GM12878 (cell line): ENCODE data around the gene CLN3. TPM values are rescaled to one million over a fixed set of nuclear protein-coding genes. Genes with fewer than 3 reads are reported as not detected.

ENCODE experiments used
- ATAC-seq: fragments of 200-7000 bp; cut with Tn5 transposase; 3 replicates; pipeline ENCODE4 v1.9.1; 2020; ENCODE audit warnings: mild to moderate bottlenecking, moderate library complexity
- BruUV-seq: library from RNA; stranded (reverse); fragments of 400-500 nt; replicated peaks from 2 replicates; lab custom pipeline; 2021; lab: Mats Ljungman, UMichigan
- CTCF ChIA-PET: fragments of 300-600 bp; sonication (Branson Sonifier 250); formaldehyde crosslinking; extraction: SDS; loops from one replicate; lab custom pipeline; 2021; ENCODE audit warnings: inconsistent platforms; lab: Yijun Ruan, JAX
- POLR2A ChIA-PET: fragments of 350-600 bp; formaldehyde crosslinking; extraction: SDS; loops from one replicate; lab custom pipeline; 2021; ENCODE audit warnings: inconsistent platforms; lab: Charles Lee
- RAD21 ChIA-PET: fragments of 300-600 bp; sonication (Branson Sonifier 250); formaldehyde crosslinking; loops from one replicate; lab custom pipeline; 2023; ENCODE audit warnings: antibody characterized with exemption; ENCODE audit not compliant: unreplicated experiment; lab: Charles Lee
- SMC1A ChIA-PET: fragments of 300-600 bp; sonication (Branson Sonifier 250); formaldehyde crosslinking; loops from one replicate; lab custom pipeline; 2023; ENCODE audit not compliant: unreplicated experiment, uncharacterized antibody; lab: Charles Lee
- DNase-seq: peaks from one replicate; pipeline ENCODE4 v3.0.0-alpha.2; 2011; ENCODE audit warnings: low read depth, low spot score
- FAIRE-seq: peaks from 3 replicates; lab custom pipeline; 2011; peaks lifted over from hg19 to GRCh38; lab: Jason Lieb, UNC
- H2AFZ ChIP-seq: 2 replicates; pipeline ENCODE4 v1.6.0; 2011; ENCODE audit warnings: low read depth, low read length, control low read depth; ENCODE audit not compliant: control insufficient read depth
- H3K27ac ChIP-seq: 2 replicates; pipeline ENCODE4 v1.5.1; 2011; ENCODE audit warnings: control low read depth; ENCODE audit not compliant: control insufficient read depth, insufficient read depth
- H3K27me3 ChIP-seq, 2 experiments: replicated peaks in 1 of 2; 2 replicates each; pipeline versions ENCODE4 v1.6.0 to v1.6.1; 2011; ENCODE audit warnings: low read length in 1 of 2; ENCODE audit not compliant: control insufficient read depth in 2 of 2, insufficient read depth in 2 of 2
- H3K36me3 ChIP-seq, 2 experiments: 2 replicates each; pipeline ENCODE4 v1.5.1; 2011; ENCODE audit warnings: low read length in 1 of 2; ENCODE audit not compliant: control insufficient read depth in 2 of 2, insufficient read depth in 2 of 2
- H3K4me1 ChIP-seq: 2 replicates; pipeline ENCODE4 v1.6.1; 2011; ENCODE audit warnings: mild to moderate bottlenecking, low read length, moderate library complexity, mixed read lengths; ENCODE audit not compliant: control insufficient read depth, insufficient read depth
- H3K4me2 ChIP-seq: 2 replicates; pipeline ENCODE4 v1.6.0; 2011; ENCODE audit warnings: control low read depth; ENCODE audit not compliant: control insufficient read depth, insufficient read depth
- H3K4me3 ChIP-seq: fragments of 200-600 bp; sonication (generic); 2 replicates; pipeline ENCODE4 v1.5.1; 2016
- H3K79me2 ChIP-seq: 2 replicates; pipeline ENCODE4 v1.6.0; 2011; ENCODE audit warnings: low read length; ENCODE audit not compliant: control insufficient read depth, insufficient read depth
- H3K9ac ChIP-seq: 2 replicates; pipeline ENCODE4 v1.8.0; 2011; ENCODE audit warnings: low read length, control low read depth, mixed read lengths; ENCODE audit not compliant: control insufficient read depth, insufficient read depth
- H3K9me3 ChIP-seq: replicated peaks from 3 replicates; pipeline ENCODE4 v1.5.1; 2011; ENCODE audit warnings: mild to moderate bottlenecking, low read length; ENCODE audit not compliant: control insufficient read depth, insufficient read depth
- H4K20me1 ChIP-seq: 2 replicates; pipeline ENCODE4 v1.6.0; 2011; ENCODE audit not compliant: control insufficient read depth, insufficient read depth
- CHD1 ChIP-seq: IDR thresholded peaks from 2 replicates; pipeline ENCODE4 v1.6.1; 2012; ENCODE audit warnings: low read depth, low read length, improper control_type of control experiment
- CHD4 ChIP-seq: fragments of 200-600 bp; sonication (generic); IDR thresholded peaks from 2 replicates; pipeline ENCODE4 v1.6.1; 2016; ENCODE audit warnings: mild to moderate bottlenecking
- EED ChIP-seq: sonication (generic); IDR thresholded peaks from 2 replicates; pipeline ENCODE4 v1.6.1; 2016; ENCODE audit warnings: antibody characterized with exemption, low read depth
- MTA3 ChIP-seq: IDR thresholded peaks from 2 replicates; pipeline ENCODE4 v1.6.1; 2012; ENCODE audit warnings: low read length, inconsistent platforms, borderline replicate concordance
- MYC ChIP-seq: IDR thresholded peaks from 2 replicates; pipeline ENCODE4 v1.6.1; 2011; ENCODE audit warnings: mild to moderate bottlenecking, low read length, moderate library complexity, inconsistent platforms; ENCODE audit not compliant: insufficient read depth, insufficient replicate concordance, insufficient read length, severe bottlenecking
- RAD51 ChIP-seq: fragments of 450-650 bp; IDR thresholded peaks from 2 replicates; pipeline ENCODE4 v1.6.1; 2016; ENCODE audit warnings: moderate library complexity, mild to moderate bottlenecking, inconsistent platforms
- TCF3 ChIP-seq: IDR thresholded peaks from 2 replicates; pipeline ENCODE4 v1.6.1; 2012; ENCODE audit warnings: low read depth, mild to moderate bottlenecking, low read length, borderline replicate concordance; ENCODE audit not compliant: insufficient read depth
- WGBS: methylation state at CpG from one replicate; pipeline ENCODE4 v1.1.6; 2016; ENCODE audit warnings: low lambda C conversion rate; ENCODE audit not compliant: insufficient replicate concordance, insufficient coverage; ENCODE audit errors: missing lambda C conversion rate; 5-methylcytosine and 5-hydroxymethylcytosine counted together
- in situ Hi-C: fragments of 300-500 bp; cut with MboI; formaldehyde crosslinking; loops from 9 replicates; pipeline ENCODE4 v1.14.3; 2018; ENCODE audit warnings: mixed read lengths
- intact Hi-C: fragments of 100-400 bp; cut with micrococcal nuclease; formaldehyde crosslinking; loops from one replicate; pipeline ENCODE4 v1.14.2; 2022; ENCODE audit not compliant: unreplicated experiment
- polyA plus RNA-seq, 11 experiments: library from polyadenylated mRNA; depleted of rRNA in 4 of 11; unstranded in 6 of 11; stranded (reverse) in 5 of 11; fragments of >200 nt; fragmentation: Nextera tagmentation in 4 of 11; fragmentation: Illumina TruSeq in 1 of 11; extraction: Ambion mirVana in 4 of 11; extraction: Trizol in 1 of 11; gene quantifications; 1 replicate in 1 of 11; 2 replicates in 10 of 11; pipeline versions ENCODE4 v1.2.1 to v1.2.3, GENCODE V29; 2011 to 2016; ENCODE audit warnings: inconsistent platforms in 2 of 11, missing spikeins in 2 of 11, low read depth in 1 of 11
- total RNA-seq, 4 experiments: library from RNA; depleted of rRNA in 3 of 4; stranded (reverse); fragments of >200 nt in 3 of 4; fragmentation: Illumina TruSeq in 1 of 4; extraction: Trizol in 1 of 4; gene quantifications; 2 replicates each; pipeline versions ENCODE4 v1.2.1 to v1.2.3, GENCODE V29; 2013 to 2021
- TF ChIP-seq, protein P1 (sequence below): IDR thresholded peaks from 2 replicates; pipeline ENCODE4 v1.6.1; 2011; ENCODE audit warnings: borderline replicate concordance, low read depth, mild to moderate bottlenecking, moderate library complexity, low read length; ENCODE audit not compliant: insufficient read depth, poor library complexity, severe bottlenecking

The CLN3 gene
- total and polyA plus RNA-seq, 10 of the 15 experiments (the other 5 are each of a cell fraction or from before 2014, with no cell fraction given), result 2.3 to 25.0 (median 16.6) TPM

DNA sequence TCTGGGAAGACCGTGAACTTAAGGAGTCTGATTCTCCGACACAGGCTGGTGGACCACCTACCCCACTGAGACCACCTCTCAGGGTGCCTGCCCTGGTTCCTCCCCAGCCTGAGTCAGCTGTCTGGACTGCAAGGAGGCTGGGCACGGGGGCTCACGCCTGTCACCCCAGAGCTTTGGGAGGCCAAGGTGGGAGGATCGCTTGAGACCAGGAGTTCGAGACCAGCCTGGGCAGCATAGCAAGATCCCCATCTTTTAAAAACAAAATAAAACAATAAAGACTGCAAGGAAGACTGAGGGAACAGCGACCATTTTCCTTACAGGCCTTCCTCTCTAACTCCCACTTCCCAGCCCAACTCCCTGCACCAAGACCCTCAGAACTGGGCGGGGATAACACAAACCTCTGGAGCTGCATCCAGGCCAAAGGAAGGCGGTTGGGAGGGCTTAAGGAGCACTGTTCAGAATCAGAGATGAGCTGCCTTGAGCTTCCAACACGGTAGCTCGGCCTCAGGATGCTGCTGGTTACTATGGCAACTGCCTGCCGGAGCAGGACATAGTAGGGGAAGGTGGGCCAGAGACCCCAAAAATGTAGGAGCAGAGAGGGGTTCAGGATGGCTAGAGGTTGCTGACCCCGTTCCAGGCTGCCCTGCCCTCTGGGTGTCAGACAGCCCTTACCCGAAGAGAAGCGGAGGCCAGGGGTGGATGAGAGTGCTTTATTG is 7.0 kb upstream of the CLN3 start:
- Histone ChIP-seq H3K79me2 (no peaks in the 10 kb centered on the region), H3K9ac (no peak overlapping the region), H3K9me3 (no peaks in the 10 kb centered on the region), H3K27ac (no peak overlapping the region), H2AFZ (no peak overlapping the region), H4K20me1 (no peaks in the 10 kb centered on the region), H3K36me3 (no peaks in the 10 kb centered on the region), H3K4me1 (peaks cover 23% of the 10 kb centered on the region), H3K4me3 (no peak overlapping the region), H3K4me2 (no peak overlapping the region), H3K27me3 (no peaks in the 10 kb centered on the region)
- ATAC-seq (no peak), DNase-seq (no peak), FAIRE-seq (no peak)
- TF ChIP-seq MYC (no peak), RAD51 (no peak), MTA3 (no peak), CHD4 (no peak), TCF3 (no peak), CHD1 (no peak)
- intact Hi-C loops, result loop anchor here (10.0 kb wide), 1 partner anchor 426 kb away; the partner anchor contains the start of gene RABEP2
- ChIA-PET RAD21 (no interaction called here), POLR2A (no interaction called here), CTCF (no interaction called here), SMC1A (no interaction called here)
- BruUV-seq, result no TSS peak
- 71% methylated on average over 15 of the region's 15 CpGs for WGBS
- in situ Hi-C loops, result no loop called here

GRCh38 chr16:28497861-28498599 is 6.2 kb upstream of the CLN3 start:
- intact Hi-C loops, result loop anchor here (10.0 kb wide), 1 partner anchor 427 kb away; the partner anchor contains the start of gene RABEP2
- POLR2A ChIA-PET, result no interaction called here
- Histone ChIP-seq H2AFZ (no peak overlapping the region), H4K20me1 (no peaks in the 10 kb centered on the region), H3K4me1 (peaks cover 31% of the 10 kb centered on the region), H3K79me2 (no peaks in the 10 kb centered on the region), H3K9me3 (no peaks in the 10 kb centered on the region), H3K27ac (no peak overlapping the region), H3K4me2 (no peak overlapping the region), H3K36me3 (no peaks in the 10 kb centered on the region), H3K27me3 (no peaks in the 10 kb centered on the region), H3K9ac (no peak overlapping the region), H3K4me3 (no peak overlapping the region)
- CTCF ChIA-PET, result no interaction called here
- no TSS peak for BruUV-seq
- DNase-seq (no peak), ATAC-seq (no peak), FAIRE-seq (no peak)
- TF ChIP-seq, protein P1, sequence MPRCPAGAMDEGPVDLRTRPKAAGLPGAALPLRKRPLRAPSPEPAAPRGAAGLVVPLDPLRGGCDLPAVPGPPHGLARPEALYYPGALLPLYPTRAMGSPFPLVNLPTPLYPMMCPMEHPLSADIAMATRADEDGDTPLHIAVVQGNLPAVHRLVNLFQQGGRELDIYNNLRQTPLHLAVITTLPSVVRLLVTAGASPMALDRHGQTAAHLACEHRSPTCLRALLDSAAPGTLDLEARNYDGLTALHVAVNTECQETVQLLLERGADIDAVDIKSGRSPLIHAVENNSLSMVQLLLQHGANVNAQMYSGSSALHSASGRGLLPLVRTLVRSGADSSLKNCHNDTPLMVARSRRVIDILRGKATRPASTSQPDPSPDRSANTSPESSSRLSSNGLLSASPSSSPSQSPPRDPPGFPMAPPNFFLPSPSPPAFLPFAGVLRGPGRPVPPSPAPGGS, result no peak
- no peak for TF ChIP-seq EED
- 87% methylated on average over 29 of the region's 33 CpGs for WGBS
- in situ Hi-C loops, result no loop called here
- SMC1A ChIA-PET, result no interaction called here
- RAD21 ChIA-PET, result no interaction called here
